GM12864 (cell line): ENCODE data around the gene GNG2.
"Not testable (repeated sequence)": the region's sequence is repeated elsewhere in the genome, so short reads cannot be mapped to it uniquely, and the experiment has no call there.

Experiments used
- DNase-seq: peaks from one replicate; pipeline ENCODE4 v3.0.0-alpha.2; 2011; ENCODE audit warnings: low read depth
- H3K4me3 ChIP-seq: 2 replicates; pipeline ENCODE4 v1.5.1; 2011; ENCODE audit warnings: mild to moderate bottlenecking, low read depth, low read length, control low read depth
- CTCF ChIP-seq: IDR thresholded peaks from 2 replicates; pipeline ENCODE4 v1.5.1; 2011; ENCODE audit warnings: low read depth, mild to moderate bottlenecking, moderate library complexity, low read length, control low read depth, inconsistent platforms; ENCODE audit errors: missing control alignments

The GNG2 gene

GRCh38 chr14:51901475-51902024 lies 41.1 kb downstream of the GNG2 start:
- H3K4me3 ChIP-seq = no peak overlapping the region
- DNase-seq = no peak
- no peak for TF ChIP-seq CTCF

- DNase-seq = peak; percentile 24
- H3K4me3 ChIP-seq = not testable (repeated sequence)
Measured at GRCh38 chr14:51905656-51906121, 45.3 kb downstream of the GNG2 start.

GRCh38 chr14:51908086-51908485 lies 47.7 kb downstream of the GNG2 start:
- no peak for TF ChIP-seq CTCF
- DNase-seq = no peak
- no peak overlapping the region for H3K4me3 ChIP-seq

GRCh38 chr14:51912112-51912786 lies 51.8 kb downstream of the GNG2 start:
- H3K4me3 ChIP-seq = no peak overlapping the region
- TF ChIP-seq CTCF = no peak
- no peak for DNase-seq

- no peak for DNase-seq
- no peak overlapping the region for H3K4me3 ChIP-seq
- TF ChIP-seq CTCF = no peak
Measured at GRCh38 chr14:51914310-51914709, 53.9 kb downstream of the GNG2 start.

GRCh38 chr14:51917193-51917592 lies 56.8 kb downstream of the GNG2 start:
- TF ChIP-seq CTCF = no peak
- H3K4me3 ChIP-seq = no peak overlapping the region
- DNase-seq = no peak

- no peak overlapping the region for H3K4me3 ChIP-seq
- no peak for DNase-seq
- no peak for TF ChIP-seq CTCF
Measured at GRCh38 chr14:51921026-51921425, 60.6 kb downstream of the GNG2 start.
